Mesenchymal stem cell (in vitro differentiated cells and primary cell): Measurements from ENCODE around the gene CERS6.

ENCODE experiments used
- DNase-seq: peaks from one replicate; pipeline ENCODE4 v3.0.0-alpha.2; 2013
- H2AFZ ChIP-seq: one replicate; pipeline ENCODE4 v1.6.1; 2013; ENCODE audit warnings: low read depth, mild to moderate bottlenecking, control low read depth, inconsistent platforms, low read length, moderate library complexity
- H2AK5ac ChIP-seq: 2 replicates; pipeline ENCODE4 v1.6.1; 2013; ENCODE audit warnings: low read length, moderate library complexity, mild to moderate bottlenecking, inconsistent platforms; ENCODE audit not compliant: severe bottlenecking
- H2BK120ac ChIP-seq: one replicate; pipeline ENCODE4 v1.6.1; 2013; ENCODE audit warnings: low read depth, mild to moderate bottlenecking, inconsistent platforms, low read length, moderate library complexity
- H2BK12ac ChIP-seq, 2 experiments: one replicate each; pipeline ENCODE4 v1.6.1; 2013; ENCODE audit warnings: inconsistent platforms in 2 of 2, low read length in 2 of 2, mild to moderate bottlenecking in 2 of 2, moderate library complexity in 2 of 2, control low read depth in 1 of 2
- H2BK15ac ChIP-seq: one replicate; pipeline ENCODE4 v1.6.1; 2013; ENCODE audit warnings: mild to moderate bottlenecking, low read depth, inconsistent platforms; ENCODE audit not compliant: poor library complexity, severe bottlenecking
- H2BK5ac ChIP-seq: 2 replicates; pipeline ENCODE4 v1.6.1; 2013; ENCODE audit warnings: low read depth, mild to moderate bottlenecking, low read length, control low read depth, inconsistent platforms; ENCODE audit not compliant: poor library complexity, severe bottlenecking
- H3K14ac ChIP-seq, 2 experiments: one replicate each; pipeline ENCODE4 v1.6.1; 2013; ENCODE audit warnings: inconsistent platforms in 2 of 2, low read length in 2 of 2, control low read depth in 1 of 2, mild to moderate bottlenecking in 1 of 2, moderate library complexity in 1 of 2
- H3K18ac ChIP-seq, 2 experiments: one replicate each; pipeline ENCODE4 v1.6.1; 2013; ENCODE audit warnings: inconsistent platforms in 2 of 2, low read length in 2 of 2, control low read depth in 1 of 2, low read depth in 1 of 2, mild to moderate bottlenecking in 1 of 2
- H3K23ac ChIP-seq, 2 experiments: one replicate each; pipeline ENCODE4 v1.6.1; 2013; ENCODE audit warnings: inconsistent platforms in 2 of 2, low read length in 2 of 2, mild to moderate bottlenecking in 2 of 2, moderate library complexity in 2 of 2, control low read depth in 1 of 2
- H3K27ac ChIP-seq: 2 replicates; pipeline ENCODE4 v1.5.1; 2013; ENCODE audit warnings: mild to moderate bottlenecking, moderate library complexity, low read length, control low read depth, inconsistent platforms; ENCODE audit not compliant: poor library complexity, severe bottlenecking
- H3K27me3 ChIP-seq, 2 experiments: 2 replicates each; pipeline versions ENCODE4 v1.6.1 to v1.7.0; 2013; ENCODE audit warnings: low read length in 2 of 2, mild to moderate bottlenecking in 2 of 2, moderate library complexity in 2 of 2, control low read depth in 1 of 2, inconsistent platforms in 1 of 2; ENCODE audit not compliant: control insufficient read depth in 1 of 2, insufficient read depth in 1 of 2
- H3K36me3 ChIP-seq, 2 experiments: 2 replicates each; pipeline versions ENCODE4 v1.6.1 to v1.7.0; 2013; ENCODE audit warnings: low read length in 2 of 2, control low read depth in 1 of 2, inconsistent platforms in 1 of 2, low read depth in 1 of 2, mild to moderate bottlenecking in 1 of 2; ENCODE audit not compliant: insufficient read depth in 2 of 2, control insufficient read depth in 1 of 2
- H3K4ac ChIP-seq, 2 experiments: one replicate each; pipeline ENCODE4 v1.6.1; 2013; ENCODE audit warnings: inconsistent platforms in 2 of 2, low read length in 2 of 2, mild to moderate bottlenecking in 2 of 2, moderate library complexity in 2 of 2, control low read depth in 1 of 2, low read depth in 1 of 2
- H3K4me1 ChIP-seq: 2 replicates; pipeline ENCODE4 v1.6.1; 2013; ENCODE audit warnings: low read depth, low read length, control low read depth; ENCODE audit not compliant: control insufficient read depth, insufficient read depth
- H3K4me2 ChIP-seq: 2 replicates; pipeline ENCODE4 v1.6.1; 2013; ENCODE audit warnings: low read length, mild to moderate bottlenecking, inconsistent platforms; ENCODE audit not compliant: poor library complexity, severe bottlenecking
- H3K4me3 ChIP-seq, 2 experiments: 2 replicates each; pipeline versions ENCODE4 v1.5.1 to v1.7.0; 2013; ENCODE audit warnings: low read length in 2 of 2, mild to moderate bottlenecking in 2 of 2, control low read depth in 1 of 2, low read depth in 1 of 2; ENCODE audit not compliant: insufficient read depth in 1 of 2
- H3K79me1 ChIP-seq: replicated peaks from 2 replicates; pipeline ENCODE4 v1.6.1; 2013; ENCODE audit warnings: mild to moderate bottlenecking, control low read depth, low read length, inconsistent platforms; ENCODE audit not compliant: poor library complexity, severe bottlenecking
- H3K9ac ChIP-seq: 2 replicates; pipeline ENCODE4 v1.7.0; 2013; ENCODE audit warnings: mild to moderate bottlenecking, low read length, moderate library complexity
- H3K9me3 ChIP-seq: 2 replicates; pipeline ENCODE4 v1.7.0; 2013; ENCODE audit warnings: mild to moderate bottlenecking, low read length; ENCODE audit not compliant: control insufficient read depth
- H4K8ac ChIP-seq: one replicate; pipeline ENCODE4 v1.6.1; 2013; ENCODE audit warnings: inconsistent platforms, mild to moderate bottlenecking, low read length, moderate library complexity
- H4K91ac ChIP-seq: one replicate; pipeline ENCODE4 v1.6.1; 2013; ENCODE audit warnings: mild to moderate bottlenecking, low read length, inconsistent platforms
- WGBS: methylation state at CpG from one replicate; pipeline ENCODE4 v1.1.7; 2013; ENCODE audit warnings: mixed read lengths; 5-methylcytosine and 5-hydroxymethylcytosine counted together

Gene CERS6

DNA sequence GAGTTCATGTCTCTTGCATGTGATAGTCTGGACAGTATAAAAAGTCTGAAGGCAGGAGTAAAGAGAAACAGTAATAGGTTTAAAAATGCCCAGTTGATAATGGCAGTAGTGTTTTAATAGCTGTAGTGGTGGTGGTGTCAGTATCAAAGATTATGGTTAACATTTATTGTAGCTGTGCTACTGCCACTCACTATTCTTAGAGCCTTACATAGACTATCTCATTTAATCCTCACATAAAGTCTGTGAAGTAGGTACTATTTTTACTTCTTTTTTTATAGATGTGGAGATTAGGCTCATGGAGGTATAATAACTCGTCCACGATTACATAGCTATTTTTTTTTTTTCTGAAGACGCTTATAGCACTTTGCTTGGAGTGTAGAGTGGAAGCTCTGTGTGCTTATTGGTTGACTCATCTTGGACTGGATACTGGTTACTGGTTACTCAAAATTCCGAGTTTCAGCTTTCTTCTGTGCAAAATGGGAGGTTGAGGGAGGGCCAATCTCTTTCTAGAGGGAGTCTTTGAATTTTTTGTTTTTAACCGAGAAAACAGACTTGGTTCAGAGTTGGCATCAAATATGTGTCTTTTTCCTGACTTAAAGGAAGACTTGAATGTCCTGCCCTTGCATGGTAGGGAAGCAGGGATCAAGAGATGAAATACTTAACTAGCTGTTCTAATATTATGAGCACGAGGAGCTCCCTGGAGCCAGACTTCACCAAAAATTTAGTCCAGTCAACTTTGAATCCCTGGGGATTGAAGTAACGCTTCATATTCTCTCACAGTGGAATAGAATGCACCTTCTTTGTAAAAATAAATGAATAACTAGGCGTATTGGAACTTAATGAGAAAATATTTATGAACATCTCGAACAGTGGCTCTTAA is 27.1 kb downstream of the CERS6 start:
- Histone ChIP-seq H3K27ac (no peak overlapping the region), H4K91ac (no peak overlapping the region), H3K23ac (no peak overlapping the region), H3K4me3 (no peak overlapping the region), H3K9ac (no peak overlapping the region), H3K14ac (no peak overlapping the region), H2BK120ac (no peak overlapping the region), H3K36me3 (no peaks in the 10 kb centered on the region), H3K27me3 (no peaks in the 10 kb centered on the region), H2BK5ac (no peak overlapping the region), H3K4me2 (no peak overlapping the region), H2AK5ac (no peak overlapping the region), H3K79me1 (peaks cover 18% of the 10 kb centered on the region), H3K18ac (no peak overlapping the region), H3K4ac (no peak overlapping the region), H2AFZ (no peak overlapping the region), H2BK12ac (no peak overlapping the region), H3K4me1 (no peaks in the 10 kb centered on the region), H3K9me3 (no peaks in the 10 kb centered on the region), H4K8ac (no peak overlapping the region), H2BK15ac (no peak overlapping the region)
- DNase-seq, result no peak
- WGBS, result 95% methylated on average over 8 of the region's 9 CpGs

DNA sequence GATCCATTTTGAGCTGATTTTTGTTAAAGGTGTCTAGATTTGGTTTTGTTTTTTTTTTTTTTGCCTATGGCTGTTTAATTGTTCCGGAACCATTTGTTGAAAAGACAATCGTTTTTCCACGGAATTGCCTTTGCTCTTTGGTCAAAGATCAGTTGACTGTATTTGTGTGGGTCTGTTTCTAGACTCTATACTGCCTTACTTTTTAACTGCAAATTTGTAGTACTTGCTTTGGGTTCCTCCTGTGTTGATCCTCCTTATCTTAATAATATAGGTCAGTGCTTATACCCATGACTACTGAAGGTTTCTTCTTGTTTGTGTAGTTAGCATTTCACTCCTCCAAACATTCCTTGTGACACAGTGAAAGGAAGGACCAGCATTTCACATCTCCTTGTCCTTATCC is 30.4 kb downstream of the CERS6 start:
- no peaks in the 10 kb centered on the region for H3K36me3 ChIP-seq
- no peak overlapping the region for H3K23ac ChIP-seq
- no peak overlapping the region for H3K27ac ChIP-seq
- no peak overlapping the region for H3K14ac ChIP-seq
- H4K8ac ChIP-seq, result no peak overlapping the region
- no peak overlapping the region for H2AFZ ChIP-seq
- H3K27me3 ChIP-seq, result no peaks in the 10 kb centered on the region
- DNase-seq, result no peak
- H3K4ac ChIP-seq, result no peak overlapping the region
- no peak overlapping the region for H2BK12ac ChIP-seq
- H3K79me1 ChIP-seq, result peaks cover 10% of the 10 kb centered on the region
- no peak overlapping the region for H3K4me2 ChIP-seq
- no peak overlapping the region for H3K18ac ChIP-seq
- no peak overlapping the region for H2BK5ac ChIP-seq
- H3K9me3 ChIP-seq, result no peaks in the 10 kb centered on the region
- H4K91ac ChIP-seq, result no peak overlapping the region
- H3K4me3 ChIP-seq, result no peak overlapping the region
- H2AK5ac ChIP-seq, result no peak overlapping the region
- H3K9ac ChIP-seq, result no peak overlapping the region
- H2BK15ac ChIP-seq, result no peak overlapping the region
- H3K4me1 ChIP-seq, result no peaks in the 10 kb centered on the region
- WGBS, result 100% methylated on average over 1 of the region's 3 CpGs
- no peak overlapping the region for H2BK120ac ChIP-seq

DNA sequence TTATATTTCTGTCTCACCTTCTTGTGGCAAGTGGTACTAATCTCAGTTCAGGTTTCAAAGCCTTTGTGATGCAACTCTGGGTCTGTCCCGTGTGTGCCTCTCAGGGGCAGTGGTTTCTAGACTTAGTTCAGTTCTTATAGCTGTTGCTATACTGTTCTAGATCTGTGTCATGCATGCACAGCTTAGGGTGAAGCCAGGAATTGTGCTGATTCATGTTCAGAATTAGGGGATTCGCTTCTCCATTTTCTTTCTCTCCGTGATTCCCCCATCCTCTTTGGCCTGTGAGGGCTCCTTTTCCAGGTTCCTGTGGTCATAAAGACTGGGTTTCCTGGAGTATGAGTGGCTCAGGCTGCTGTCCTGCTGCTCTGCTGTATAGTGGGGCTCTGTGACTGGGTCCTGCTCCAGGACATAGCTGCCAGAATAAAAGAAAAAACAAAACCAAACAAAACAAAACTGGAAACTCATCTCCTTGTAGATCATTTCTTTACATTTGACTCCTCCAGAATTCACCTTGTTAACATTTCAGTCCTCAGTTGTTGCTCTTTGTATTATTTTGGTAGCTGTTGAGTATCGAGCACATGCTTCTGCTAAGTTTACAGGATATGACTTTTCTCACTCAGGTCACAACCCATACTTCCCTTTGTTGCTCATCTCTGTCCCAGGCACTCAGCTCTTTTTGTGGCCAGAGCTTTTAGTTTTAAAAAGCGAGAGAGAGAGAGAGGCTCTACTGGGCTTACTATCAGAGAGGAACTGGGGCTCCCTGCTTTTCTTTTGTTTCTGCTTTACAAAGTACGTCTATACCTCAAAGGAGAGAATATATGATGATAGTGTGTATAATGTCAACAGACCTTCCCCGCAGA is 34.2 kb downstream of the CERS6 start:
- Histone ChIP-seq H2BK120ac (peak overlapping the region; percentile 4), H3K9ac (peak overlapping the region; percentile 4), H2BK12ac (peak overlapping the region; percentile 69 to 71), H3K36me3 (no peaks in the 10 kb centered on the region), H3K4me1 (no peaks in the 10 kb centered on the region), H2AK5ac (no peak overlapping the region), H3K27me3 (no peaks in the 10 kb centered on the region), H3K18ac (peak overlapping the region; percentile 25 to 73), H2AFZ (no peak overlapping the region), H3K9me3 (no peaks in the 10 kb centered on the region), H3K4ac (peak overlapping the region in 1 of 2 experiments; percentile 86), H3K23ac (no peak overlapping the region), H3K4me3 (peak overlapping the region in 1 of 2 experiments; percentile 45), H4K8ac (peak overlapping the region; percentile 31), H3K14ac (no peak overlapping the region), H2BK5ac (no peak overlapping the region), H3K27ac (no peak overlapping the region), H3K79me1 (peaks cover 13% of the 10 kb centered on the region), H2BK15ac (no peak overlapping the region), H4K91ac (no peak overlapping the region), H3K4me2 (no peak overlapping the region)
- WGBS, result 26% methylated on average over 4 of the region's 7 CpGs
- peak; percentile 72 for DNase-seq
